ENCODE data around the gene GTF2I. TPM values are rescaled to one million over a fixed set of nuclear protein-coding genes. Genes with fewer than 3 reads are reported as not detected.
"Not testable (repeated sequence)": the region's sequence is repeated elsewhere in the genome, so short reads cannot be mapped to it uniquely, and the experiment has no call there.

The GTF2I gene
- total RNA-seq, 1 experiment from 2014 or later, result 240 TPM

- no peak for DNase-seq (ENCODE audit: low spot score)
Measured at GRCh38 chr7:74709880-74710671, 52.6 kb downstream of the GTF2I start.

GRCh38 chr7:74713567-74713966 is 56.0 kb downstream of the GTF2I start:
- no peak for DNase-seq (ENCODE audit: low spot score)

DNA sequence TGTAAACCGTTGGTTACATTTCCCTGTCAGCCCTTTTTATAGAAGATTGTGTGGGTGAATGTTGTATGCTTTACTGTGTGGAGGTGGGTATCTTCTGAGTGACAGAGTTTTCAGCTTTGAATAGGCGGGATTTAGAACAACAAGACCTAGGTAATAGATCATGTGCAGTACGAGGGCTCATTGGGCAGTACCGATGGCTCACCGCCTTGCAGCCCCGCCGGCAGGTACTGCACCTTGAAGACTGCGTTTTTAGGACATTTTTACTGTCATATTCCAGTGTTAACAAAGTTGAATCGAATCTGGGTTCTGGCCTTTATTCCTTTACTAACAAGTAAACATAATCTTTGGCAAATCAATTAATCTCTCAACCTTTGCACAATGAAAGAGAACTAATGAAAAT is 60.4 kb downstream of the GTF2I start:
- no peak for DNase-seq (ENCODE audit: low spot score)

- DNase-seq (ENCODE audit: low spot score), result no peak
Measured at GRCh38 chr7:74718336-74718735, 60.8 kb downstream of the GTF2I start.

DNA sequence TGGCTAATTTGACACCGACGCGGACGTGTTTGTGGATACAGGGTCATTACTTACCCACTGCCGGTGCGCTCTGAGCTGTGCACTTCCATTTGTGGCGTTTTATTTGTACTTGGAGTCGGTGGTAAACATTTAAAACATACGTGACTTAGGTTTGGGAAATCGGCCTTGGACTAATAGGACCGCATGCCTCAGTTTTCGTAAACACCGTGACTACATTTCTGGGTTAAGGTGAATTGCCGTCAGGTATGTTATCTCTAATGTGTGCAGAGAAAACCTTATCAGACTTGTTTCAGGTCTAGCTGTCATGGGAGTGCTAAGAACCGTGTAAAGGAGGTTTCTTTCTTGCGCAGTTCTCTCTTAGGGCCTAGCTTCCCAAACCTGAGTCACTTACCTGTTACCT is 64.6 kb downstream of the GTF2I start:
- DNase-seq (ENCODE audit: low spot score), result no peak

DNA sequence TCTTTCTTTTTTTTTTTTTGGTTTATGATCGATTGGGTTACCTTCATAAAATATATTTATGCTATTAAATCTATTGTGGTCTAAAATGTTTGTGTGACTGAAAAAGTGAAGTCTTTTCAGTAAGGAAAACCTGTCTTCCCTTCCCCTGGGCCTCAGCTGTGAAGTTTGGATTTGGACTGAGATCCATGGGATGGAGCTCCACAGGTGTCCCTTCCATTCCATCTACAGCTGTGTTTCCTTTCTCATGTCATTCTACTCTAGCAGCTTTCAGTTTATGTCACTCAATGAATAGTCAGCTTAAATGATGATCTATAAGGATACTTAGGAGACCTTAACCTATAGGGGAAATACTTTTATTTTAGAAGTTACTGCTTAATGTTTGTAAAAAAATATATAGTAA is 68.3 kb downstream of the GTF2I start:
- DNase-seq (ENCODE audit: low spot score), result no peak

DNA sequence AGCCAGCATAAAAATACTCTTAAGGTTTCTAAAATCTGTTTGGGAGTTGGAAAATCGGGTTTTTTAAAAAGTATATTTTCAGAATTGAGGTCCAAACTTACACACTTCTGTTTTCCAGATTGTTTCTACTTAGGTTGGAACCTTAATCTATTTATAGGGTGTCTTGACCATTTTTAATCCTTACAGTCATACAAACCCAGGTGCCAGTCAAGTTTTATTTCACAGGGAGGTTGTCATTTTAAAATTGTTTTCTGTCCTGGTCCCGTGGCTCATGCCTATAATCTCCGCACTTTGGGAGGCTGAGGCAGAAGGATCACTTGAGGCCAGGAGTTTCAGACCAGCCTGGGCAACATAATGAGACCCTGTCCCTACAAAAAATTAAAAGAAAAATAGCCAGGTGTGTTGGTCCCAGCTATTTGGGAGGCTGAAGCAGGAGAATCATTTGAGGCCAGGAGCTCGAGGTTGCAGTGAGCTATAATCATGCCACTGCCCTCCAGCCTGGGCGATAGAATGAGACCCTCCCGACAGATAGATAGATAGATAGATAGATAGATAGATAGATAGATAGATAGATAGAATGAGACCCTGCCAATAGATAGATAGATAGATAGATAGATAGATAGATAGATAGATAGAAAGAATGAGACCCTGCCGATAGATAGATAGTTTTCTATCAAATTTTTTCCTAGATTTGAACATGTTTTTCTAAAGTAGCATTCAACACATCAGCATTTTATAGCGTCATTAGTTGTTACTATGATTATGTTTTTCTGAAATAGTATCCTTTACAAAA is 69.0 kb downstream of the GTF2I start:
- no peak for DNase-seq (ENCODE audit: low spot score)

GRCh38 chr7:74728686-74729085 is 71.2 kb downstream of the GTF2I start:
- not testable (repeated sequence) for DNase-seq (ENCODE audit: low spot score)

- DNase-seq (ENCODE audit: low spot score), result not testable (repeated sequence)
Measured at GRCh38 chr7:74730186-74730585, 72.7 kb downstream of the GTF2I start.

- DNase-seq (ENCODE audit: low spot score), result not testable (repeated sequence)
Measured at GRCh38 chr7:74739974-74740703, 82.6 kb downstream of the GTF2I start.

DNA sequence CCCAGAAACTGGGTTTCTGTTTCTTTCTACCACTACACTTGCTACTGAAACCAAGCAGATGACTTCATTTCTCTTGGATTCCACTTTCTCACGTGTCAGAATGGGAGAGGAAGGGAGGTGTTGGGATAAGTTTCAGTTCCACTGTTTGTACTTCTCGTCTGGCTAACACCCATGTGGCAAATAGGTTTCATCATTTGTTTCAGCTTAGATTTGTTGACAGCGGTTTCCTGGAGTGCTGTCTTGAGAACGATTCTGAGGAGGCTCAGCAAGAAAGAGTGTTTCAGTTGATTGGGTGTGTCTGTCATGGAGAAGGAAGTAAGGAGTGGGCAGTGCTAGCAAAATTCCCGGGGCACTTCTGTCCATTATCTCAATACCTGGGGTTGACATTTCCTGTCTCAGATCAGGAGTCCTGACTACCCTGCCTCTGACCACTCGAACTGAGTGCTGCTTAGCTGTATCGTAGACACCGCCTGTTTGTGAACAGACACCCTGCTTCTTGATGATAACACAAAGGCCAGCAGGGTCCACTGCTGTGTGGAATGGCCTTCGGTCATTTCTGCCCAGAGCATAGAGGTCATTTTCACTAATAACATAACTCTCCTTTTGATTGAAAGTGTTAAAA is 86.5 kb downstream of the GTF2I start:
- not testable (repeated sequence) for DNase-seq (ENCODE audit: low spot score)

DNA sequence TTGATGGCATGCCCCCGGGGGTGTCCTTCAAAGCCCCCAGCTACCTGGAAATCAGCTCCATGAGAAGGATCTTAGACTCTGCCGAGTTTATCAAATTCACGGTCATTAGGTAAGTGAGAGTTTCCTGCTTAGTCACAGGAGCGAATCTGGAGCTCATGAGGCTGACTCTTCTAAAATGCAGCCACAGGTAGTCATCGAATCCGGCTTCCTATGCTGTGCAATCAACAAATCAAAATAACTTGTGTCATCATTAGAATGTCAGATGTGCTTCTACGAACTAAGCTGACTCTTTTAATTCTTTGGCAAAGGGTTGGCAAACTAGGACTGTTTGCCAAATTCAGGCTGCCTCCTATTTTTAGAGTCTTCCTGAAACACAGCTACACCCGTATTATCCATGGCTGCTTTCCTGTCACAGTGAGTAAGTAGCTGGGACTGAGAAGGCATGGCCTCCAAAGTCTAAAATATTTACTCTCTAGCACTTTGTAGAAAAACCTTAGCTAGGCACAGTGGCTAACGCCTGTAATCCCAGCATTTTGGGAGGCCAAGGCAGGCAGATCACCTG is 96.5 kb downstream of the GTF2I start:
- not testable (repeated sequence) for DNase-seq (ENCODE audit: low spot score)

DNA sequence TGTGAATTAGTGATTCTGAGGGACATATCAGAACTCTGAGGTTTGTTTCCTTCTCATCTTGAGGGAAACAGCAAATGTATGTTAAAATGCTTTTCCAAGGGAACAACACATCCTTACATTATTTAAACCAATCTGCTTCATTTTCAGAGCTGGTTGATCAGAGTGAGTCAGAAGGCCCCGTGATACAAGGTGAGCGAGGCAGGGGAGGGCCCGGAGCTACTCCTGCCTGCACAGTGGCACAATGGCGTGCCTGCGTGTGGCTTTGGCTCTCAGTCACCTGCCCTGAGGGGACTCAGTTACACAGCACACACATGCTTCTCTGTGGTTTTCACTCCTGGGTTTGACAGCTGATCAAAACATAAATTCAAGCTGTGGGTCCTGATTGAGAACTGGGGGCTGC is 99.2 kb downstream of the GTF2I start:
- DNase-seq (ENCODE audit: low spot score), result not testable (repeated sequence)

- DNase-seq (ENCODE audit: low spot score), result not testable (repeated sequence)
Measured at GRCh38 chr7:74758268-74758667, 100.8 kb downstream of the GTF2I start.

GRCh38 chr7:74758982-74759381 is 101.5 kb downstream of the GTF2I start:
- not testable (repeated sequence) for DNase-seq (ENCODE audit: low spot score)

DNA sequence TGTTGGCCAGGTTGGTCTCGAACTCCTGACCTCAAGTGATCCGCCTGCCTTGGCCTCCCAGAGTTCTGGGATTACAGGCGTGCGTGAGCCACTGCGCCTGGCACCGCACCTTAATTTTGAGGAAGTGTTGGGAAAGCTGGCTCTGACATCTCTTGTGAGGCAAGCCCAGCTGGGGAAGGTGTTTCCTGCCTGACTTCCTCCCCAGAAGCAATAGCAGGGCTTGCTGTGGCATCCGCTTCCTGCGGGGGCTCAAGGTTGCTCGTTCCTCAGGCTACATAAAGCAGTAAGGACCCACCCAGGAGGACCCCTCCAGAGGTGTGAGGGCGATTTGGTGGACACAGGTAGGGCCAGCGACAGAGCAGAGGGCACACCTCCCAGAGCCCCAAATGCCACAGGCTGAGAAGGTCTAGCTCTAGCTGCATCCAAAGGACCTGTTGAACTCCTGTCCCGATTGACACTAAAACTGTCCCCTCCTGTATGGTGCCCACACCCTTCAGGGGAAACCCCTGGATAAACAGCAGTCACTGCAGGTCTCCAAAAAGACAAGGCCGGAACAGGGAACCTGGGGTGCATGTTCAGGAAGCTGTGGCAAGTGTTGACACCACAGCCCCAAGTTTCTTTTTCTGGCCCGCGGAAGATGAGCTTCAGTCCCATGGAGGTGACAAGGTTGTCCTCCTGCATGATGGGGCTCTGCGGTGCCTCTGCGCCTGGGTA is 107.8 kb downstream of the GTF2I start:
- DNase-seq (ENCODE audit: low spot score), result not testable (repeated sequence)

DNA sequence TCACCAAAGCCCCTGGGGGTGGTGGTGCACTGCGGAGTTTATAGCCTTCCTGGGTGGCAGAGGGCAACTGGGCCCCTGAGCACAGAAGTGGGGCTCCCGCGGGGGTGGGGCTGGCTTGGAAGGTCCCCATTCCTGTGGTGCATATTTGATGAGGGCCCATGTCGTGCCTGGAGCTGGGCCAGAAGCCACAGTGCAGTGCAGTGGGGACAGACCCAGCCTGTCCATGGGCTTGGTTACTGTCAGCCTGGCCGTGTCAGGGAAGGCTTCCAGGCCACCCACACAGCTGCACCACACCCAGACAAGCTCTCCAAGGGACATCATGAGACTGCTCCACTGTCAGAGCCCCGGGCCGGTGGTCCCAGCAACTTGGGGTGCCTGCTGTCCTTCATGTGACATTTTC is 109.0 kb downstream of the GTF2I start:
- DNase-seq (ENCODE audit: low spot score), result not testable (repeated sequence)

DNA sequence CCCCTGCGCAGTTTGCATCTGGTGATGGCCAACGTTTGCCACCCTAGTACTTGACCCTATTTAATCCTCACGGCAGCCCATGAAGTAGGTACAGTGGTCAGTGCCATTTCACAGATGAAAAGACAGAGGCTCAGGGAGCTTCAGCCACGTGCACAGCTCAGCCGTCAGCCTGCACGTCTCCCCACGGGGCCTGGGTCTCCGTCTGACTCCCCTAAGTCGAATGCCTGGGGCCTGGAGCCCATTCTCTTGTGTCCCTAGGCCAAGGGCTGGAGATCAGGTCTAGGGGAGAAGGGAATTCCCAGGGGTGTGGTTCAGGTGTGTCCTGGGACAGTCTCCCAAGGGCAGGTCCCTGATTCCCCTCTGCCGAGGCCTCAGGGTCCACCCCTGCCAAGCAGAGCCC is 109.5 kb downstream of the GTF2I start:
- DNase-seq (ENCODE audit: low spot score), result not testable (repeated sequence)

- not testable (repeated sequence) for DNase-seq (ENCODE audit: low spot score)
Measured at GRCh38 chr7:74770062-74770461, 112.5 kb downstream of the GTF2I start.

DNA sequence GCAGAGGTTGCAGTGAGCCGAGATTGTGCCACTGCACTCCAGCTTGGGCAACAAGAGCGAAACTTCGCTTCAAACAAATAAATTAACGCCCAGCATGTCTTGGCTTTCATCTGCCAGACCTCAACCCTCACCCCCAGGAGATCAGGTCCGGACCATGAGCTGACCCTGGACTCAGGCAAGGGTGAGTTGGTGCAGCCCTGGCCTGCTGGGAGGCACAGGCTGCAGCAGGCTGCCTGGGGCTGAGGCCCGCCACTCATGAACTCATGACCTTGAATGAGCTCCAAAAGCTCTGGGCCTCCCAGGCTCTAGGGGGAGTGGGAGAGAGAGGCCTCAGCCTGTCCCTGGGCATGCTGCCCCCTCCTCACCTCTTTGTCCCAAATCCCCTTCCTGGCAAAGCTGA is 114.6 kb downstream of the GTF2I start:
- not testable (repeated sequence) for DNase-seq (ENCODE audit: low spot score)
